Uterus (tissue), 4 donors: ENCODE results near the gene PCGF5. TPM values are rescaled to one million over a fixed set of nuclear protein-coding genes. Genes with fewer than 3 reads are reported as not detected.

Source experiments
- DNase-seq, 2 donors: peaks; one replicate each; pipeline ENCODE4 v3.0.0-alpha.2; 2019 to 2020
- H3K27ac ChIP-seq, 2 donors: fragments of 200-600 bp; sonication (generic); 1 replicate in 1 of 2; 2 replicates in 1 of 2; pipeline ENCODE4 v1.5.1; 2016 to 2018
- H3K27me3 ChIP-seq, 2 donors: fragments of 200-600 bp; sonication (generic); one replicate each; pipeline ENCODE4 v1.5.1; 2018 to 2019; ENCODE audit warnings: control low read depth in 1 of 2
- H3K36me3 ChIP-seq, 2 donors: fragments of 200-600 bp; sonication (generic); one replicate each; pipeline ENCODE4 v1.5.1; 2019; ENCODE audit warnings: control low read depth in 1 of 2
- H3K4me1 ChIP-seq, 2 donors: fragments of 200-600 bp; sonication (generic); one replicate each; pipeline ENCODE4 v1.5.1; 2018 to 2019; ENCODE audit warnings: control low read depth in 1 of 2
- H3K4me3 ChIP-seq, 2 donors: fragments of 200-600 bp; sonication (generic); 1 replicate in 1 of 2; 2 replicates in 1 of 2; pipeline ENCODE4 v1.5.1; 2018 to 2019; ENCODE audit warnings: mild to moderate bottlenecking in 1 of 2
- H3K9me3 ChIP-seq, 2 donors: fragments of 200-600 bp; sonication (generic); one replicate each; pipeline ENCODE4 v1.5.1; 2019; ENCODE audit warnings: control low read depth in 1 of 2
- POLR2A ChIP-seq, 2 donors: fragments of 450-650 bp; IDR thresholded peaks; one replicate each; pipeline ENCODE4 v1.6.1; 2016; ENCODE audit warnings: antibody characterized with exemption in 2 of 2, mild to moderate bottlenecking in 1 of 2, moderate library complexity in 1 of 2
- intact Hi-C: fragments of 100-400 bp; cut with DNase I; formaldehyde crosslinking; loops from one replicate; pipeline ENCODE4 v1.15.1; 2023; ENCODE audit warnings: low total_unique reads
- total RNA-seq, 4 donors: library from RNA; depleted of rRNA in 3 of 4; stranded (reverse); fragments of >200 nt in 3 of 4; gene quantifications; one replicate each; pipeline versions ENCODE4 v1.1.0 to v1.2.4, GENCODE V29; 2014 to 2023
- TF ChIP-seq, protein P1 (sequence below), 4 experiments: fragments of 200-600 bp in 2 of 4; fragments of 450-650 bp in 2 of 4; sonication (generic) in 2 of 4; IDR thresholded peaks; one replicate each; pipeline ENCODE4 v1.5.1; 2016 to 2019; ENCODE audit warnings: antibody characterized with exemption in 4 of 4, mild to moderate bottlenecking in 2 of 4, moderate library complexity in 1 of 4
- donor health status: DM: yes; HTN: yes; CAD: no.

The PCGF5 gene
- total RNA-seq, 4 donors from 2014 or later = 10.8 to 60.4 (median 37.2) TPM

DNA sequence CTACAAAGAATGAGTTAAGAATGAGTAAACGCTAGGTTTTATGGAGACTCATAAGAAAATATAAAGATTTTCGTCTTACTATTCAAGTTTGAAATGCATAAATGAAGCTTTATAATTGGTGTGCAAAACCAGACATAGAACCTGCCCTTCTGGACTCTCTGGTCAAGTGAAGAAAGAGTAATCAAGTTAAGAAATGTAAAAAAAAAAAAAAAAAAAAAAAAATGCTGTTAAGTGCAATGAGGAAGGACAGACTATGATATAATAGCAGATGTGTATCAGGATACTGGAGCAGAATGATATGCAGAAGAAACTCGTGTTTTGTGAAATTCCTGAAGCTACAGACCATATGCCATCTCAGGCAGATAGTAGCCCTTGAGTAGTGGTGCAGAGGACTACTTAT, 5.6 kb downstream of the PCGF5 start:
- Histone ChIP-seq H3K27me3 (no peaks in the 10 kb centered on the region), H3K4me1 (no peaks in the 10 kb centered on the region), H3K36me3 (no peaks in the 10 kb centered on the region), H3K4me3 (no peak overlapping the region), H3K27ac (no peak overlapping the region), H3K9me3 (no peaks in the 10 kb centered on the region)
- intact Hi-C loops = no loop called here
- TF ChIP-seq, protein P1, sequence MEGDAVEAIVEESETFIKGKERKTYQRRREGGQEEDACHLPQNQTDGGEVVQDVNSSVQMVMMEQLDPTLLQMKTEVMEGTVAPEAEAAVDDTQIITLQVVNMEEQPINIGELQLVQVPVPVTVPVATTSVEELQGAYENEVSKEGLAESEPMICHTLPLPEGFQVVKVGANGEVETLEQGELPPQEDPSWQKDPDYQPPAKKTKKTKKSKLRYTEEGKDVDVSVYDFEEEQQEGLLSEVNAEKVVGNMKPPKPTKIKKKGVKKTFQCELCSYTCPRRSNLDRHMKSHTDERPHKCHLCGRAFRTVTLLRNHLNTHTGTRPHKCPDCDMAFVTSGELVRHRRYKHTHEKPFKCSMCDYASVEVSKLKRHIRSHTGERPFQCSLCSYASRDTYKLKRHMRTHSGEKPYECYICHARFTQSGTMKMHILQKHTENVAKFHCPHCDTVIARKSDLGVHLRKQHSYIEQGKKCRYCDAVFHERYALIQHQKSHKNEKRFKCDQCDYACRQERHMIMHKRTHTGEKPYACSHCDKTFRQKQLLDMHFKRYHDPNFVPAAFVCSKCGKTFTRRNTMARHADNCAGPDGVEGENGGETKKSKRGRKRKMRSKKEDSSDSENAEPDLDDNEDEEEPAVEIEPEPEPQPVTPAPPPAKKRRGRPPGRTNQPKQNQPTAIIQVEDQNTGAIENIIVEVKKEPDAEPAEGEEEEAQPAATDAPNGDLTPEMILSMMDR (IDR thresholded peaks at IDR 0.05) = no peak
- TF ChIP-seq POLR2A (IDR thresholded peaks at IDR 0.05) = no peak
- DNase-seq = no peak

DNA sequence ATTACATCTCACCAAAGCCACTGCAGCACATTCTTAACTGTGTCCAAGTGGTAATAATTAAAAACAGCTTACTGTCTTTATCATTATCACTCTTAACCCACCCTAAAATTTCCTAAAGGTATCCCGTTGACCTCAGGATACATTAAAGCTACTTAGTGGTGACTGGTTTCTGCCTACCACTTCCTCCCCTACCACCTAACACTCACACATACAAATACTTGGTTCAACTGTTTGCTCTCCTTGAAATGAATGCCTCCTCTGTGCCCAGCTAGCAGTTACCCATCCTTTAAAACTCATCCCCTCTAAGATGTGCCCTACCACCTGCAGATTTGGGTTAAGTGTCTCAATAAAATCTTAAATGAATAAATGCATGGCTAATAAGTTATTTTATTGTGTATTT, 7.1 kb downstream of the PCGF5 start:
- H3K4me3 ChIP-seq = no peak overlapping the region

DNA sequence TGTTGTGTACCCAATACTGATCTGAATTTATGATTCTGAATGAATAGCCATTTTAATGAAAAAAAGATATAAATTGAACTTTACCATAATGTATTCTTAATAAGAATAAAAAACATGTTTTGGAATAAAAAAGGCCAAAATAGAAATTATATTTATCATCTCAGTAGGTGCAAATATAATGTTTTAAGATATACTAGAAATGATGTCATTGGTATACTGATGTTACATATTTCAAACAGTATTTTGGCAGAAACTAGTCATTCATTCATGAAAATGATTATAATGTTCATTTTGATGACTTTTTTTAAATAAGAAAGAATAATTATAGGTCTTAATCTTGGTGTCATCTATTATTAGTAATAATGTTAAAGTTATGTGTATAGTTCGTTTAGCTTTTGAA, 9.2 kb downstream of the PCGF5 start:
- Histone ChIP-seq H3K27me3 (no peaks in the 10 kb centered on the region), H3K4me1 (no peaks in the 10 kb centered on the region), H3K4me3 (no peak overlapping the region), H3K36me3 (no peaks in the 10 kb centered on the region), H3K9me3 (no peaks in the 10 kb centered on the region), H3K27ac (no peak overlapping the region)
- intact Hi-C loops = no loop called here
- DNase-seq = no peak
- TF ChIP-seq, protein P1 (IDR thresholded peaks at IDR 0.05) = no peak
- TF ChIP-seq POLR2A (IDR thresholded peaks at IDR 0.05) = no peak

More for the DNA sequence above, 7.1 kb downstream of the PCGF5 start:
- Histone ChIP-seq H3K27me3 (no peaks in the 10 kb centered on the region), H3K9me3 (no peaks in the 10 kb centered on the region), H3K27ac (no peak overlapping the region), H3K36me3 (no peaks in the 10 kb centered on the region), H3K4me1 (no peaks in the 10 kb centered on the region)
- no peak for DNase-seq
- intact Hi-C loops = no loop called here
- TF ChIP-seq, protein P1 (IDR thresholded peaks at IDR 0.05) = no peak
- no peak for TF ChIP-seq POLR2A (IDR thresholded peaks at IDR 0.05)

DNA sequence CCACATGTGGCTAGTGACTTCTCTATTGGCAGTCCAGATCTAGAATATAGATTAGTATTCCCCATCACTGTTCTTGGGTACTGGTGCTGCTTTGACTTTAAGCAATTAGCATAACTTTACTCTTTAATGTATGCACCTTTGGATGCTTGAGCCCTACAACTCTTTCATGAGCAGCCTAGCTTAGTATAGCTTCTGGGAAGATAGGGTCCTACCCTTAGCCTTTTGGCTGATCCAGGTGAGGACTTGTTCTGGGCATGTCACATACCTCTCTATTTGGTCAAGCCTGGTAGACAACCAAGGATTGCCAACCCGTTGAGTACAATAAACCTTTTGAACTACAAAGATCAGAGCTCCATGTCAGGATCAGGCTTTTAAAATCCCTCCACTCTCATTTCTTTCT, 17.7 kb downstream of the PCGF5 start:
- H3K4me3 ChIP-seq = no peak overlapping the region
- H3K36me3 ChIP-seq = no peaks in the 10 kb centered on the region
- intact Hi-C loops = no loop called here
- H3K27me3 ChIP-seq = no peaks in the 10 kb centered on the region
- no peaks in the 10 kb centered on the region for H3K4me1 ChIP-seq
- no peak overlapping the region for H3K27ac ChIP-seq
- H3K9me3 ChIP-seq = no peaks in the 10 kb centered on the region
- DNase-seq = no peak
- TF ChIP-seq POLR2A (IDR thresholded peaks at IDR 0.05) = no peak
- TF ChIP-seq, protein P1 (IDR thresholded peaks at IDR 0.05) = no peak

DNA sequence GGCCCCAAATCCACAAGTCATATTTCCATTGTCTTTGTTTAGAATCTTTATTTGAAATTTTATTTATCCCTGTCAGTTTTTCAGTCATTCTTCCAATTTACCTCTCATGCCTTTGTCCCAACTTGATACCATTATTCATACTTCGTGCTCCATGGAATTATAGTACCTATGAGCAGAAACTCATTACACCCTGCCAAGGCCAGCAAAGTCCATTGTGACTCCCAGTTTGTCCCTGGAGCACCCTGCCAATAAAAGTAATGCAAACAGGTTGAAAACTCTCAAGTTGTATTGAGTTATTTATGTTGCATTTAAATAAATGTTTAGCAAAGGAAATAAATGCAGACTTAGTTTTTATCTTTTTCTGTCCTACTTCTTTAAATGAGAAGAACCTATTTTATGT, 19.3 kb downstream of the PCGF5 start:
- Histone ChIP-seq H3K4me1 (no peaks in the 10 kb centered on the region), H3K36me3 (no peaks in the 10 kb centered on the region), H3K9me3 (no peaks in the 10 kb centered on the region), H3K4me3 (no peak overlapping the region), H3K27ac (no peak overlapping the region), H3K27me3 (no peaks in the 10 kb centered on the region)
- no peak for TF ChIP-seq POLR2A (IDR thresholded peaks at IDR 0.05)
- TF ChIP-seq, protein P1 (IDR thresholded peaks at IDR 0.05) = no peak
- no peak for DNase-seq
- intact Hi-C loops = no loop called here
